Fibroblast of peridontal ligament (primary cell): ENCODE results near the gene NACC1.

Experiments
- DNase-seq: peaks from one replicate; pipeline ENCODE4 v3.0.0-alpha.2; 2010; ENCODE audit errors: extremely low read depth

The NACC1 gene

GRCh38 chr19:13100031-13100588 lies 18.0 kb upstream of the NACC1 start:
- no peak for DNase-seq

GRCh38 chr19:13100841-13101589 lies 17.0 kb upstream of the NACC1 start:
- DNase-seq, result no peak

GRCh38 chr19:13101590-13102415 lies 16.3 kb upstream of the NACC1 start:
- DNase-seq, result no peak

- DNase-seq, result peak; percentile 53
Measured at GRCh38 chr19:13102416-13102665, 15.7 kb upstream of the NACC1 start.

GRCh38 chr19:13102666-13103580 lies 15.1 kb upstream of the NACC1 start, which contains the start of gene LYL1:
LYL1 (minus strand) TSS chr19:13102858; CDS start chr19:13101171, 1,687 bp downstream.
- no peak for DNase-seq

- no peak for DNase-seq
Measured at GRCh38 chr19:13103581-13104359, 14.3 kb upstream of the NACC1 start.

- DNase-seq, result no peak
Measured at GRCh38 chr19:13104360-13104847, 13.7 kb upstream of the NACC1 start.

- DNase-seq, result no peak
Measured at GRCh38 chr19:13104848-13105711, 13.0 kb upstream of the NACC1 start.

GRCh38 chr19:13109361-13110098 lies 8.5 kb upstream of the NACC1 start:
- no peak for DNase-seq

GRCh38 chr19:13110099-13110610 lies 7.9 kb upstream of the NACC1 start:
- no peak for DNase-seq

- DNase-seq, result no peak
Measured at GRCh38 chr19:13112555-13112954, 5.5 kb upstream of the NACC1 start.

- DNase-seq, result no peak
Measured at GRCh38 chr19:13115936-13116281, 2.2 kb upstream of the NACC1 start.

GRCh38 chr19:13116282-13117175 lies 1.5 kb upstream of the NACC1 start, which contains the start of gene TRMT1:
TRMT1 (minus strand) TSS chr19:13116740; CDS start chr19:13116399, 341 bp downstream.
- peak; percentile 91 for DNase-seq

- no peak for DNase-seq
Measured at GRCh38 chr19:13117176-13117771, 790 bp upstream of the NACC1 start.

- DNase-seq, result no peak
Measured at GRCh38 chr19:13118424-13119193, 545 bp downstream of the NACC1 start.

GRCh38 chr19:13119627-13120026 lies 1.6 kb downstream of the NACC1 start:
- DNase-seq, result no peak

GRCh38 chr19:13120031-13120430 lies 2.0 kb downstream of the NACC1 start:
- no peak for DNase-seq
